VCaP (cell line): Measurements from ENCODE around the gene BSND.

ENCODE experiments used
- H3K27ac ChIP-seq: fragments of 450-650 bp; 2 replicates; pipeline ENCODE4 v1.5.1; 2017
- TF ChIP-seq, protein P1 (sequence below): fragments of 450-650 bp; conservative IDR thresholded peaks from 2 replicates; pipeline ENCODE4 v1.5.1; 2017; ENCODE audit warnings: mild to moderate bottlenecking, moderate library complexity

BSND gene

GRCh38 chr1:55040083-55040932, 41.6 kb downstream of the BSND start:
- H3K27ac ChIP-seq, result no peak overlapping the region
- TF ChIP-seq, protein P1, sequence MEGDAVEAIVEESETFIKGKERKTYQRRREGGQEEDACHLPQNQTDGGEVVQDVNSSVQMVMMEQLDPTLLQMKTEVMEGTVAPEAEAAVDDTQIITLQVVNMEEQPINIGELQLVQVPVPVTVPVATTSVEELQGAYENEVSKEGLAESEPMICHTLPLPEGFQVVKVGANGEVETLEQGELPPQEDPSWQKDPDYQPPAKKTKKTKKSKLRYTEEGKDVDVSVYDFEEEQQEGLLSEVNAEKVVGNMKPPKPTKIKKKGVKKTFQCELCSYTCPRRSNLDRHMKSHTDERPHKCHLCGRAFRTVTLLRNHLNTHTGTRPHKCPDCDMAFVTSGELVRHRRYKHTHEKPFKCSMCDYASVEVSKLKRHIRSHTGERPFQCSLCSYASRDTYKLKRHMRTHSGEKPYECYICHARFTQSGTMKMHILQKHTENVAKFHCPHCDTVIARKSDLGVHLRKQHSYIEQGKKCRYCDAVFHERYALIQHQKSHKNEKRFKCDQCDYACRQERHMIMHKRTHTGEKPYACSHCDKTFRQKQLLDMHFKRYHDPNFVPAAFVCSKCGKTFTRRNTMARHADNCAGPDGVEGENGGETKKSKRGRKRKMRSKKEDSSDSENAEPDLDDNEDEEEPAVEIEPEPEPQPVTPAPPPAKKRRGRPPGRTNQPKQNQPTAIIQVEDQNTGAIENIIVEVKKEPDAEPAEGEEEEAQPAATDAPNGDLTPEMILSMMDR, result no peak

- H3K27ac ChIP-seq, result no peak overlapping the region
- TF ChIP-seq, protein P1, result no peak
Measured at GRCh38 chr1:55040933-55041494, 42.3 kb downstream of the BSND start.

GRCh38 chr1:55041613-55042012, 42.9 kb downstream of the BSND start:
- TF ChIP-seq, protein P1, result no peak
- no peak overlapping the region for H3K27ac ChIP-seq

DNA sequence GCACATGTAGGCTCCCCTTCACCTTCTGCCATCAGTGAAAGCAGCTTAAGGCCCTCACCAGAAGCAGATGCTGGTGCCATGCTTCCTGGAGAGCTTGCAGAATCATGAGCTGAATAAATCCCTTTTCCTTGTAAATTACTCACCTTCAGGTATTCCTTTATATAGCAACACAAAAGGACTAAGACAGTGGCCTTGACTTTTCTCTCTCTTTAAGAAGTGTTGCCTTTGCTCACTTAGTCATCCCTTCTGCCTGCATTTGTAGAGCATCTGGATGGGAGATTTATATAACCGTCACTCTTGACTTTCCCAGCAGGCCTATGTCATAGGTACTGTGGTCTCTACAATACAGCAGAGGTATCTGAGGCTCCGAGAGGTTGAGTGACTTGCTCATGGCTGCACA, 44.3 kb downstream of the BSND start:
- no peak overlapping the region for H3K27ac ChIP-seq
- TF ChIP-seq, protein P1, result no peak

- TF ChIP-seq, protein P1, result no peak
- H3K27ac ChIP-seq, result no peak overlapping the region
Measured at GRCh38 chr1:55043726-55044125, 45.0 kb downstream of the BSND start.

DNA sequence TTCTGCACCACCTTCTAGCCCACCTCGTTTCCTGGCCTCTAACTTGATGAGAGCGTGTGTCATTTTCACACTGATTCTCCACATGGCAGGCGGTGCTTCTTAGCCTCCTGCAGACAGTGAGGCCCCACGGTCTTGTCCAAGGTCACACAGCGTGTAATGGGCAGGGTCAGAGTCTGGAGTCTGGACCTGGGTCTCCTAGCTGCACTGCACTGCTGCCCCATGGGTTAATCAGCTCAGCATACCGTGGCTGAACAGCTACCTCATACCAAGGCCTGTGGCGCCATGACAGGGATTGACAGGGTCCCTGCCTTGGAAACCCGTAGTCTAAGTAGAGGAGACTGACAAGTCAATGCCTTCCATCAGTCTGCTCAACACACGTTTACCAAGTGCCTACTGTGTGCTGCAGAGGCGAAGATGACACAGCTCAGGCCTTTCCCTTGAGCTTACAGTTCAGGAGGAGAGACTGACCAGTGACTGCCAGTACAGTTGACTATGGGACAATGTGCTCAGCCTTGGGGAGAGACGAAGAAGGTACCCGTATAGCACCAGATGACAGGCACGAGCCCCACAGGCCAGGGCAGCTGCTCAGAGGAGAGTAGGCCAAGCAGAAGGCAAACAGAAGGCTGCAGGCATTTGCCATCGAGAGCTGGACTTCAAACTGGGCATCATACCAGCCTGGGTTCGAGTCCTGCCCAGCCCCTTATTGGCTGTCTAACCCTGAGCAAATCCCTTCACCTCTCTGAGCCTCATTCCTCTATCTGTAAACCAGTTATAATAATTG, 46.1 kb downstream of the BSND start:
- H3K27ac ChIP-seq, result no peak overlapping the region
- TF ChIP-seq, protein P1, result no peak

GRCh38 chr1:55045430-55045829, 46.7 kb downstream of the BSND start:
- TF ChIP-seq, protein P1, result no peak
- no peak overlapping the region for H3K27ac ChIP-seq
